Liver (tissue), 3 donors: Measurements from ENCODE around the gene BCR.

Experiments used
- ATF3 ChIP-seq: IDR thresholded peaks from 2 replicates; pipeline ENCODE4 v1.6.1; 2016; ENCODE audit warnings: antibody characterized with exemption
- EGR1 ChIP-seq, 2 donors: IDR thresholded peaks; 2 replicates each; pipeline ENCODE4 v1.6.1; 2016 to 2018; ENCODE audit warnings: antibody characterized with exemption in 2 of 2, low read depth in 2 of 2
- FOXA1 ChIP-seq: IDR thresholded peaks from 2 replicates; pipeline ENCODE4 v1.6.1; 2016; ENCODE audit warnings: antibody characterized with exemption
- GABPA ChIP-seq, 2 donors: IDR thresholded peaks in 1 of 2; conservative IDR thresholded peaks in 1 of 2; 2 replicates each; pipeline ENCODE4 v1.6.1; 2016; ENCODE audit warnings: antibody characterized with exemption in 2 of 2, mild to moderate bottlenecking in 1 of 2, moderate library complexity in 1 of 2
- HNF4A ChIP-seq, 2 donors: conservative IDR thresholded peaks; 2 replicates each; pipeline ENCODE4 v1.6.1; 2016; ENCODE audit warnings: antibody characterized with exemption in 2 of 2, mild to moderate bottlenecking in 2 of 2
- JUND ChIP-seq, 2 donors: IDR thresholded peaks; 2 replicates each; pipeline ENCODE4 v1.6.1; 2016; ENCODE audit warnings: antibody characterized with exemption in 2 of 2
- RAD21 ChIP-seq, 2 donors: IDR thresholded peaks; 2 replicates each; pipeline ENCODE4 v1.6.1; 2016; ENCODE audit warnings: antibody characterized with exemption in 2 of 2, mild to moderate bottlenecking in 2 of 2
- SP1 ChIP-seq: IDR thresholded peaks from 2 replicates; pipeline ENCODE4 v1.6.1; 2018; ENCODE audit warnings: antibody characterized with exemption, mild to moderate bottlenecking
- TAF1 ChIP-seq: conservative IDR thresholded peaks from 2 replicates; pipeline ENCODE4 v1.6.1; 2016; ENCODE audit warnings: antibody characterized with exemption, mild to moderate bottlenecking
- YY1 ChIP-seq: IDR thresholded peaks from 2 replicates; pipeline ENCODE4 v1.6.1; 2016; ENCODE audit warnings: antibody characterized with exemption, mild to moderate bottlenecking
- TF ChIP-seq, protein P1 (sequence below): fragments of 150-350 bp; IDR thresholded peaks from 2 replicates; pipeline ENCODE4 v1.5.1; 2017; ENCODE audit warnings: improper control_type of control experiment, low read depth, low read length; ENCODE audit not compliant: missing input control
- TF ChIP-seq, protein P2 (sequence below): IDR thresholded peaks from 2 replicates; pipeline ENCODE4 v1.6.1; 2016; ENCODE audit warnings: antibody characterized with exemption
- TF ChIP-seq, protein P3 (sequence below): IDR thresholded peaks from 2 replicates; pipeline ENCODE4 v1.6.1; 2016; ENCODE audit warnings: antibody characterized with exemption
- donor health status: healthy.
- donor health status: healthy.

GRCh38 chr22:23228503-23228902, 48.2 kb downstream of the BCR start:
- TF ChIP-seq, protein P1, sequence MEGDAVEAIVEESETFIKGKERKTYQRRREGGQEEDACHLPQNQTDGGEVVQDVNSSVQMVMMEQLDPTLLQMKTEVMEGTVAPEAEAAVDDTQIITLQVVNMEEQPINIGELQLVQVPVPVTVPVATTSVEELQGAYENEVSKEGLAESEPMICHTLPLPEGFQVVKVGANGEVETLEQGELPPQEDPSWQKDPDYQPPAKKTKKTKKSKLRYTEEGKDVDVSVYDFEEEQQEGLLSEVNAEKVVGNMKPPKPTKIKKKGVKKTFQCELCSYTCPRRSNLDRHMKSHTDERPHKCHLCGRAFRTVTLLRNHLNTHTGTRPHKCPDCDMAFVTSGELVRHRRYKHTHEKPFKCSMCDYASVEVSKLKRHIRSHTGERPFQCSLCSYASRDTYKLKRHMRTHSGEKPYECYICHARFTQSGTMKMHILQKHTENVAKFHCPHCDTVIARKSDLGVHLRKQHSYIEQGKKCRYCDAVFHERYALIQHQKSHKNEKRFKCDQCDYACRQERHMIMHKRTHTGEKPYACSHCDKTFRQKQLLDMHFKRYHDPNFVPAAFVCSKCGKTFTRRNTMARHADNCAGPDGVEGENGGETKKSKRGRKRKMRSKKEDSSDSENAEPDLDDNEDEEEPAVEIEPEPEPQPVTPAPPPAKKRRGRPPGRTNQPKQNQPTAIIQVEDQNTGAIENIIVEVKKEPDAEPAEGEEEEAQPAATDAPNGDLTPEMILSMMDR, result no peak
- TF ChIP-seq TAF1 (no peak), JUND (IDR thresholded peaks at IDR 0.05) (no peak), GABPA (IDR thresholded peaks at IDR 0.05 in 1 of 2, conservative IDR thresholded peaks at IDR 0.05 in 1 of 2) (no peak), SP1 (no peak), RAD21 (IDR thresholded peaks at IDR 0.05) (no peak), YY1 (no peak), EGR1 (IDR thresholded peaks at IDR 0.05; ENCODE audit: low read depth in 2 of 2) (no peak), HNF4A (conservative IDR thresholded peaks at IDR 0.05) (no peak), ATF3 (no peak), FOXA1 (no peak)
- TF ChIP-seq, protein P2, sequence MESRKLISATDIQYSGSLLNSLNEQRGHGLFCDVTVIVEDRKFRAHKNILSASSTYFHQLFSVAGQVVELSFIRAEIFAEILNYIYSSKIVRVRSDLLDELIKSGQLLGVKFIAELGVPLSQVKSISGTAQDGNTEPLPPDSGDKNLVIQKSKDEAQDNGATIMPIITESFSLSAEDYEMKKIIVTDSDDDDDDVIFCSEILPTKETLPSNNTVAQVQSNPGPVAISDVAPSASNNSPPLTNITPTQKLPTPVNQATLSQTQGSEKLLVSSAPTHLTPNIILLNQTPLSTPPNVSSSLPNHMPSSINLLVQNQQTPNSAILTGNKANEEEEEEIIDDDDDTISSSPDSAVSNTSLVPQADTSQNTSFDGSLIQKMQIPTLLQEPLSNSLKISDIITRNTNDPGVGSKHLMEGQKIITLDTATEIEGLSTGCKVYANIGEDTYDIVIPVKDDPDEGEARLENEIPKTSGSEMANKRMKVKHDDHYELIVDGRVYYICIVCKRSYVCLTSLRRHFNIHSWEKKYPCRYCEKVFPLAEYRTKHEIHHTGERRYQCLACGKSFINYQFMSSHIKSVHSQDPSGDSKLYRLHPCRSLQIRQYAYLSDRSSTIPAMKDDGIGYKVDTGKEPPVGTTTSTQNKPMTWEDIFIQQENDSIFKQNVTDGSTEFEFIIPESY, result no peak
- TF ChIP-seq, protein P3, sequence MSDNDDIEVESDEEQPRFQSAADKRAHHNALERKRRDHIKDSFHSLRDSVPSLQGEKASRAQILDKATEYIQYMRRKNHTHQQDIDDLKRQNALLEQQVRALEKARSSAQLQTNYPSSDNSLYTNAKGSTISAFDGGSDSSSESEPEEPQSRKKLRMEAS, result no peak
